Heart left ventricle (tissue), 16 donors: ENCODE data around the gene RNFT2. TPM values are rescaled to one million over a fixed set of nuclear protein-coding genes. Genes with fewer than 3 reads are reported as not detected.

ENCODE experiments used
- ATAC-seq, 4 donors: fragments of 200-7000 bp; cut with Tn5 transposase; one replicate each; pipeline ENCODE4 v1.9.1; 2020 to 2022; ENCODE audit warnings: moderate library complexity in 4 of 4, mild to moderate bottlenecking in 3 of 4, moderate number of reproducible peaks in 1 of 4
- DNase-seq, 5 donors: peaks; one replicate each; pipeline ENCODE4 v3.0.0-alpha.2; 2020
- H3K27ac ChIP-seq, 12 donors: fragments of 200-600 bp; sonication (generic) in 4 of 12; one replicate each; pipeline versions ENCODE4 v1.5.0 to v1.8.0; 2016 to 2022; ENCODE audit warnings: mild to moderate bottlenecking in 2 of 12
- H3K27me3 ChIP-seq, 9 donors: fragments of 200-600 bp; sonication (generic) in 2 of 9; one replicate each; pipeline versions ENCODE4 v1.5.1 to v1.8.0; 2016 to 2022; ENCODE audit warnings: mild to moderate bottlenecking in 3 of 9
- H3K36me3 ChIP-seq, 9 donors: fragments of 200-600 bp; sonication (generic) in 2 of 9; one replicate each; pipeline versions ENCODE4 v1.5.0 to v1.8.0; 2018 to 2022; ENCODE audit warnings: mild to moderate bottlenecking in 2 of 9
- H3K4me1 ChIP-seq, 12 donors: fragments of 200-600 bp; sonication (generic) in 4 of 12; one replicate each; pipeline versions ENCODE4 v1.5.0 to v1.8.0; 2016 to 2022; ENCODE audit warnings: mild to moderate bottlenecking in 3 of 12
- H3K4me3 ChIP-seq, 12 donors: fragments of 200-600 bp; sonication (generic) in 4 of 12; one replicate each; pipeline versions ENCODE4 v1.5.0 to v1.8.0; 2017 to 2022; ENCODE audit warnings: mild to moderate bottlenecking in 9 of 12, moderate library complexity in 4 of 12
- H3K9me3 ChIP-seq, 12 donors: fragments of 200-600 bp; sonication (generic) in 4 of 12; one replicate each; pipeline versions ENCODE4 v1.5.0 to v1.8.0; 2016 to 2022; ENCODE audit warnings: mild to moderate bottlenecking in 1 of 12
- CTCF ChIP-seq, 12 donors: fragments of 200-600 bp; sonication (generic) in 4 of 12; IDR thresholded peaks; one replicate each; pipeline versions ENCODE4 v1.5.0 to v1.8.0; 2018 to 2022; ENCODE audit warnings: antibody characterized with exemption in 12 of 12, mild to moderate bottlenecking in 5 of 12
- POLR2A ChIP-seq, 2 donors: fragments of 450-650 bp; IDR thresholded peaks; one replicate each; pipeline ENCODE4 v1.6.1; 2017; ENCODE audit warnings: antibody characterized with exemption in 2 of 2, mild to moderate bottlenecking in 2 of 2, moderate library complexity in 2 of 2
- WGBS, 4 donors: extraction: QIAGEN DNeasy Blood & Tissue Kit in 2 of 4; methylation state at CpG; one replicate each; pipeline versions ENCODE4 v1.1.5 to v1.1.7; 2013 to 2018; 5-methylcytosine and 5-hydroxymethylcytosine counted together
- intact Hi-C, 10 donors: fragments of 100-400 bp; cut with DNase I; formaldehyde crosslinking; loops; one replicate each; pipeline versions ENCODE4 v1.11.1 to v1.14.2; 2022
- polyA plus RNA-seq, 2 donors: library from polyadenylated mRNA; stranded (reverse); fragments of 200-250 nt; gene quantifications; one replicate each; pipeline ENCODE4 v1.2.3, GENCODE V29; 2013
- total RNA-seq, 9 donors: library from RNA; depleted of rRNA in 2 of 9; stranded (reverse); fragments of >200 nt in 2 of 9; fragmentation: NEBNext Ultra II Directional in 3 of 9; extraction: Animal tissue kit (Norgen Biotek cat#: 25700) in 3 of 9; gene quantifications; one replicate each; pipeline versions ENCODE4 v1.1.0 to v1.2.4, GENCODE V29; 2016 to 2023
- donor health status: ischemic (EF 13 %, LVEDD 7.1; RV severe dilation, severe dysfunction).
- donor health status: healthy with polysubstance abuse.
- donor health status: DM: no; HTN: yes; CAD: no.
- donor health status: DM: no; HTN: no; CAD: no.
- donor health status: ischemic (EF 25% LVEDD 6.9; RV normal size, moderate dysfunction).
- donor health status: ischemic (EF 25% LVEDD 5.7; RV mildly dilated, moderate dysfunction).
- donor health status: healthy.
- donor health status: DM: yes; HTN: yes; CAD: no.
- donor health status: ischemic (EF 35%, LVEDD 5.7; RV mildly dilated, moderate dysfunction).
- donor health status: nonischemic (EF 11% LVEDD 7.7; RV severe dilation, severe dysfunction).
- donor health status: DM: yes; HTN: yes; CAD: no.
- donor health status: PGD.
- donor health status: ischemic (EF 29% LVEDD 5.4; RV normal size, mild dysfunction).
- donor health status: nonischemic (EF 23%, LVEDD 6.1; RV moderate dilation, normal function).

RNFT2 gene
- total and polyA plus RNA-seq, 11 donors: 0.58 to 2.4 (median 1.6) TPM

GRCh38 chr12:116818341-116818856 lies 80.3 kb downstream of the RNFT2 start:
- no peaks in the 10 kb centered on the region for H3K27me3 ChIP-seq
- H3K9me3 ChIP-seq: no peaks in the 10 kb centered on the region
- H3K4me1 ChIP-seq: peaks cover 2 to 17% (median 11%) of the 10 kb centered on the region in 12 donors
- no peaks in the 10 kb centered on the region for H3K36me3 ChIP-seq
- WGBS, 4 donors: 20 to 33% (median 29%) methylated on average over 11 of the region's 11 CpGs
- TF ChIP-seq CTCF (IDR thresholded peaks at IDR 0.05) (no peak), POLR2A (IDR thresholded peaks at IDR 0.05) (no peak)
- intact Hi-C loops: loop anchor here in 3 of 10 donors (2.0 to 5.0 kb wide), 3 partner anchors 76 to 81 kb away; partner anchors contain the start of genes RNFT2 (in 2 of the 3) and SPRING1 (in 2 of the 3)
- H3K27ac ChIP-seq: peak overlapping the region; percentile 85 to 98 (median 92)
- ATAC-seq (peak in 3 of 4 donors; percentile 38 to 71 (median 56)), DNase-seq (peak in 4 of 5 donors; percentile 52 to 58 (median 55))
- peak overlapping the region; percentile 56 to 98 (median 76) for H3K4me3 ChIP-seq

GRCh38 chr12:116818948-116819832 lies 81.1 kb downstream of the RNFT2 start:
- DNase-seq: peak; percentile 92 to 95 (median 94)
- 1 to 2% (median 1%) methylated on average over 46 to 70 of the region's 70 CpGs for WGBS, 4 donors
- intact Hi-C loops: loop anchor here in 4 of 10 donors (1.0 to 5.0 kb wide), 4 partner anchors 77 to 82 kb away; partner anchors contain the start of genes RNFT2 (in 3 of the 4) and SPRING1 (in 3 of the 4)

GRCh38 chr12:116820064-116820656 lies 82.0 kb downstream of the RNFT2 start:
- Histone ChIP-seq H3K4me3 (peak overlapping the region in 2 of 12 donors; percentile 80 to 89), H3K9me3 (peaks cover 0 to 9% (median 0%) of the 10 kb centered on the region in 12 donors), H3K27ac (peak overlapping the region in 2 of 12 donors; percentile 92 to 98), H3K4me1 (peaks cover 2 to 17% (median 11%) of the 10 kb centered on the region in 12 donors), H3K27me3 (no peaks in the 10 kb centered on the region), H3K36me3 (no peaks in the 10 kb centered on the region)
- no peak for DNase-seq
- no peak for ATAC-seq
- intact Hi-C loops: loop anchor here in 1 of 10 donors (5.0 kb wide), 1 partner anchor 83 kb away; the partner anchor contains the start of genes RNFT2 and SPRING1
- 87 to 91% (median 90%) methylated on average over 10 of the region's 10 CpGs for WGBS, 4 donors
- TF ChIP-seq CTCF (IDR thresholded peaks at IDR 0.05) (no peak), POLR2A (IDR thresholded peaks at IDR 0.05) (no peak)

More at GRCh38 chr12:116818948-116819832, 81.1 kb downstream of the RNFT2 start:
- H3K4me1 ChIP-seq: peaks cover 2 to 17% (median 11%) of the 10 kb centered on the region in 12 donors
- peak overlapping the region; percentile 56 to 98 (median 76) for H3K4me3 ChIP-seq
- H3K9me3 ChIP-seq: no peaks in the 10 kb centered on the region
- TF ChIP-seq CTCF (IDR thresholded peaks at IDR 0.05) (peak in 2 of 12 donors; percentile 25 to 33), POLR2A (IDR thresholded peaks at IDR 0.05) (peak; percentile 18 to 78)
- H3K36me3 ChIP-seq: no peaks in the 10 kb centered on the region
- H3K27ac ChIP-seq: peak overlapping the region; percentile 85 to 98 (median 92)
- ATAC-seq: peak; percentile 94 to 98 (median 96)
- no peaks in the 10 kb centered on the region for H3K27me3 ChIP-seq
